ENCODE results near the gene AFDN. TPM values are rescaled to one million over a fixed set of nuclear protein-coding genes. Genes with fewer than 3 reads are reported as not detected.

Gene AFDN
- total RNA-seq, 1 experiment from 2014 or later, result 19.9 TPM

DNA sequence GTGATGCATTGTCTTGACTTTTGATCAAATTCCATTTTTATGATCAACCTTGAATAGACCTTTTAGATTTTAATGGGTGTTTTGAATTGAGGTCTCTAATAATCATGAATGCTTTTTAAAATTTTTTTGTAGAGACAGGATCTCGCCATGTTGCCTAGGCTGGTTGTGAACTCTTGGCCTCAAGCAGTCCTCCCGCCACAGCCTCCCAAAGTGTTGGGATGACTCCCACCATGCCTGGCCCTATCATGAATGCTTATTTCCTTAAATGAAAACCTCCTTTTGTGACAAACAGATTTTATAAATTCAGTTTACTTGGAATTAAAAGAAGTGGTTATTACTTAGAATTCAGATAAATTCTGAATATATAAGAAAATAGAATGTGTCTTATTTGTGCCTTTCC, 110.6 kb downstream of the AFDN start:
- no peaks in the 10 kb centered on the region for H3K36me3 ChIP-seq
- no peaks in the 10 kb centered on the region for H3K27me3 ChIP-seq
- H3K4me3 ChIP-seq, result no peak overlapping the region
- no peak for DNase-seq
- no peaks in the 10 kb centered on the region for H3K9me3 ChIP-seq

DNA sequence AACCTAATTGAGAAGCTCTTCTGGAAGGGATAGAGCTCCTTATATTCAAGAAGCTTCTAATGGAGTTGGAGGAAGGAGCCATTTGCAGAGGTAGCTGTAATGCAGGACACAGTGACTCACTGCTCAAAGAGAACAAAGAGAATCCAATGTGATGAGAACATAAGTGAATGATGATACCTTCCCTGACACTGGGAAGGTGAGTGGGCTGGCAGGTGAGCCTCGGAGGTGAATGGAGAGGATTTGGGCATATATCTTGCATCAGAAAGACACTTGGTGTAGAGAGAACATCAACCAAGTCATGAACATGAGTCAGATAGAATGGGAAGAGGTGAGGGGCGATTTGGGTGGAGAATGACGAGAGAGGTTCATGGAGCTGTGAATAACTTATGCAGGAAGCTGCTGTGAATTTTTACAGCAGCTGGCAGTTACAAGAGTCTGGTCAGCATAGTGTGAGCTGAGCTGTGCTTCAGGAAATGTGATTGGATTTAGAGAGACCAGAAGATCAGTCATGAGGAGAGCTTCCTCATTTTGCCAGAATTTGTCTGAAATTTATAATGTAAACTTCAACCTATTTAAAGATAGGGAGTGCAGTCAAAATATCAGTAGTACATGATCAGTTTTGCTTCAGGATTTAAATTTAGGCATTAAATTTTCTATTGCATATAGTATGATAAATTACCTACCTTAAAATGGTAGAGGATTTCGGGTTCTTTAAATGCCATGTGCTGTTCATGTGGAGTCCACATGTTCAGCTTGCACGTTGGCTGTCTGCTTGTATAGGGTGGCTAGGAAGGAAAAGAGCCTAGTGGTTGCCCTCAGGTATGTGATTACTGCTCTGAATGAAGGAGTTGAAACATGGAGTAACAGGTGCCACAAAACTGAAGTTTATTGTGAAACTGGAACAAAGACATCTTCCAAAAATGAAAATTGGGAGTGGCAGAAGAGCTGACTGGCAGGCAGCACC, 111.5 kb downstream of the AFDN start:
- no peak for DNase-seq
- no peaks in the 10 kb centered on the region for H3K36me3 ChIP-seq
- no peaks in the 10 kb centered on the region for H3K9me3 ChIP-seq
- no peak overlapping the region for H3K4me3 ChIP-seq
- H3K27me3 ChIP-seq, result no peaks in the 10 kb centered on the region

- Histone ChIP-seq H3K36me3 (peaks cover 10% of the 10 kb centered on the region; the same call in 1 of the 2 replicates), H3K9me3 (no peaks in the 10 kb centered on the region), H3K4me3 (no peak overlapping the region), H3K27me3 (no peaks in the 10 kb centered on the region)
- no peak for DNase-seq
Measured at GRCh38 chr6:167941822-167942221, 115.1 kb downstream of the AFDN start.

DNA sequence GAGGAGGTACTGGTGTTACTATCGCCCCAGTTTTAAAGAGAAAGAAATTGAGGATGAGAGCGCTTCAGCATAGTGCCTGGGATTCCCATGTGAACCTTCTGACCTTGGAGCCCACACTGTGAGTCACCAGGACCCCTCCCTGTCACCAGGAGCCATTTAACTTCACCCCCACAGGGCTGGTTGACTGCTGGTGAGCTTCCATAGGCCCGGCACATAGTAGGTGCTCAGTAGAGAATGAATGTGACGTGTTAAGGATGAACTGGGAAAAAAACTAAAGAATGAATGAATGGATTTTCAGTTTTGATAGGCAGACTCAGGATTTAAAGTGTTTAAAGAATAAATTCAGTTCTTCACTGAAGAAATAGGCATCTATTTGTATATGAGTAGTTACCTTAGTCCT, 117.4 kb downstream of the AFDN start:
- H3K4me3 ChIP-seq, result no peak overlapping the region
- DNase-seq, result no peak
- no peaks in the 10 kb centered on the region for H3K27me3 ChIP-seq
- H3K9me3 ChIP-seq, result no peaks in the 10 kb centered on the region
- peaks cover 18% of the 10 kb centered on the region; the same call in 1 of the 2 replicates for H3K36me3 ChIP-seq

DNA sequence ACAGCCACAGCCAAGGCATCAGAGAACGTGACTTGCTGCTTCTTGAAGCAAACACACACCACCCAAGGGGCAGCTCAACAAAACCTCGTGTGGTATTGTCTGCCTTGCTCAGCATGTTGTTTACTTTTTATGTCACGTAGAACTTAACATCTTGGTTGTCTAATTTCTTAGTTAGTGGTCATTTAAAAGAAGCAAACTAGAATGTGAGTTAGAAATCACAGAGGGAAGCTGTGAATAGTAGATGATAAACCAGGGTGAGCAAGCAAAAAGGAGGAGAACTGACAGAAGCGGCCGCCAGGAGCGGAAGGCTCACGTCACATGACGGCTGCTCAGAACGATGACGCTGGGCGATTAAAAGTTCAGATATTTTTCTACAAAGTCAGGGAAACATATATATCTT, 119.3 kb downstream of the AFDN start:
- no peak for DNase-seq
- Histone ChIP-seq H3K9me3 (no peaks in the 10 kb centered on the region), H3K27me3 (no peaks in the 10 kb centered on the region), H3K36me3 (peaks cover 20% of the 10 kb centered on the region; the same call in 1 of the 2 replicates), H3K4me3 (no peak overlapping the region)

GRCh38 chr6:167946604-167947003, 119.9 kb downstream of the AFDN start:
- DNase-seq, result no peak
- Histone ChIP-seq H3K27me3 (no peaks in the 10 kb centered on the region), H3K4me3 (no peak overlapping the region), H3K9me3 (no peaks in the 10 kb centered on the region), H3K36me3 (peaks cover 21% of the 10 kb centered on the region; the same call in 1 of the 2 replicates)

DNA sequence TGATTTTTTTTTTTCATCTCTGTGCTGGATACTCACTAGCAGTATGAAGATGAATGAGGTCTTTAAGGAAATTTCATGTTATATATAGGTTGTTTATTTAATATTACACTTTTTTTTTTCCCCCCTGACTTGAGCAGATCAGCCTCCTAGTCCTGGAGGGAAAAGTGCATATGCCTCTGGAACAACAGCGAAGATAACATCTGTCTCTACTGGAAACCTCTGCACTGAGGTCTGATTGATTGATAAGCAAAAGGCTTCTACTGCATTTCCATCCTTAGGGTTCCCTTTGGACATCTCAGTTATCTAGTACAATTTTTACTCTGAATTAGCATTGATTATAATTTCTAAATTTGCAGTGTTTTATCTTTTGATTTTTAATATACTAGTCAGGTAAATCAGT, 121.0 kb downstream of the AFDN start:
- Histone ChIP-seq H3K9me3 (no peaks in the 10 kb centered on the region), H3K4me3 (no peak overlapping the region), H3K36me3 (peaks cover 25% of the 10 kb centered on the region), H3K27me3 (no peaks in the 10 kb centered on the region)
- DNase-seq, result no peak

DNA sequence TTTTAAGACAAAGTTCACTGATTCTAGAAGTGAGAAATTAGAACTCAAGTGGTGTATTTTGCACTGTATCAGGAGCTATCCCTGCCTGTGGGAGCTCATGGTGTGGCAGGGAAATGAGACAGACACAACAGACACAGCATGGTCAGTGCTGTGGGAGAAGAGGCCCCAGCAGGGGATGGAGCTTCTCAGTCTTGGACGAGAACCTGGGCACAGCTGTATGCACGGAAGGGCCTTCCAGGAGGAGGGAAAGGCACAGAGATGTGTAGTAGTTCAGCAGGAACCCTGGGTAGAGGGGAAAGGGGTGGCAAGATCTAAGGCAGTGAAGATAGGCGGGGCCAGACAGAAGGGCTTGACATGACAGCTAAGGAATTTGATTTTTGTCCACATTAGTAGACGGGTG, 122.0 kb downstream of the AFDN start:
- no peak overlapping the region for H3K4me3 ChIP-seq
- no peaks in the 10 kb centered on the region for H3K27me3 ChIP-seq
- H3K36me3 ChIP-seq, result peaks cover 25% of the 10 kb centered on the region

DNA sequence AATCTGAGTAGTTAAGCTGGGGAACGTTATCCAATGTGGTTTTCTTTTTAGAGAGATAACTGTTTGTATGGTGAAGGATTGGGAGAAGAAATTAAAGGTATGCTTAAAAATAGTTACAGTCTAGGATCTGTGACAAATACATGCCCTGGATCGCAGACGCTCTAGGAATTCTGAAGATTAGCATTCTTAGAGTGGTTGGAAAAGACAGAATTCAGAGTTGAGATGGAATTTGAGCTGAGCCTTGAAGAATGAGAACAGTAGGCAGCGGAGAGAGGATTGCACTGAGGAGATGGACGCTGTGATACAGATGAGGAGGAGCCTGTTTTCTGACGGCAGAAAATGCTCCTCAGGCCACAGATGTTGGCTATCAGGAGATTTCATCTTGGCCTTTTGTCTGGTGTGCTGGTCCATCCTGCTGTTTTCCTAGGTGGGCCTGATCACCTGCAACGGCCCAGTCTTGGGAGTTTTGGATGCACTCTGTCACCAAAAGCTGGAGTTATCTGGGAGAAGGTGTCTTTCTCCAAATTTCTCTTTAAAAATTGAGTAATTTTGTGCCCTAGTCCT, 122.5 kb downstream of the AFDN start:
- no peak overlapping the region for H3K4me3 ChIP-seq
- no peaks in the 10 kb centered on the region for H3K27me3 ChIP-seq
- H3K9me3 ChIP-seq, result no peaks in the 10 kb centered on the region
- no peak for DNase-seq
- peaks cover 22% of the 10 kb centered on the region for H3K36me3 ChIP-seq

More for the DNA sequence above, 122.0 kb downstream of the AFDN start:
- DNase-seq, result no peak
- H3K9me3 ChIP-seq, result no peaks in the 10 kb centered on the region

GRCh38 chr6:167951781-167952511, 125.2 kb downstream of the AFDN start:
- Histone ChIP-seq H3K36me3 (peaks cover 14% of the 10 kb centered on the region), H3K27me3 (no peaks in the 10 kb centered on the region), H3K9me3 (no peaks in the 10 kb centered on the region), H3K4me3 (no peak overlapping the region)
- no peak for DNase-seq

- Histone ChIP-seq H3K4me3 (no peak overlapping the region), H3K27me3 (no peaks in the 10 kb centered on the region), H3K9me3 (no peaks in the 10 kb centered on the region), H3K36me3 (peaks cover 14% of the 10 kb centered on the region)
- no peak for DNase-seq
Measured at GRCh38 chr6:167952512-167952859, 125.8 kb downstream of the AFDN start.

GRCh38 chr6:167953551-167953950, 126.8 kb downstream of the AFDN start:
- Histone ChIP-seq H3K9me3 (no peaks in the 10 kb centered on the region), H3K4me3 (no peak overlapping the region), H3K36me3 (peaks cover 10% of the 10 kb centered on the region), H3K27me3 (no peaks in the 10 kb centered on the region)
- DNase-seq, result no peak

GRCh38 chr6:167954151-167954550, 127.4 kb downstream of the AFDN start:
- peaks cover 7% of the 10 kb centered on the region for H3K36me3 ChIP-seq
- H3K27me3 ChIP-seq, result no peaks in the 10 kb centered on the region
- no peak overlapping the region for H3K4me3 ChIP-seq
- no peak for DNase-seq
- H3K9me3 ChIP-seq, result no peaks in the 10 kb centered on the region

GRCh38 chr6:167956491-167956890, 129.8 kb downstream of the AFDN start:
- no peaks in the 10 kb centered on the region for H3K9me3 ChIP-seq
- DNase-seq, result no peak
- H3K36me3 ChIP-seq, result peaks cover 4% of the 10 kb centered on the region; the same call in 1 of the 2 replicates
- H3K27me3 ChIP-seq, result no peaks in the 10 kb centered on the region
- no peak overlapping the region for H3K4me3 ChIP-seq

DNA sequence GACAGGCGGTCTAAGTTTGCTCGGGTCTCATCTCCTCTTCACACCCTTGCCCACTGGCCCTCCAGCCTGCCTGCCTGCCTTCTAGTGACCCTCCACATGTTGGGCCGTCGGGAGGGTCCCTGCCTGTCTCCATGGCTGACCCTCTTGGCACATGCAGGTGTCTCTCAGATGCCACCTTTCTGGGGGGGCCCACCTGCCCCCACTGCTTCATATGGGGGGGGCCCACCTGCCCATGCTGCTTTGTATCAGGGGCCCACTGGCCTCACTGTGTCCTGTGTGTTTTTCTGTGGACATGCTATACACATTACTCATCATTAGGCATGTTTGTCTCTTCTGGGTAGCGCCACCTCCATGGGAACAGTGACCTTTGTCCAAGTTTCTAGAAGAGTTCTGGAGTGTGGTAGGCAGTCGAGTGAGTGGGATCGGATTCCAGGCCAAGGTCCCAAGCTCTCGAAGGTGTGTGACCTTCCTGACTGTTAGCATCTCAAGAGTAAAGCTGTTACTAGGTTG, 130.3 kb downstream of the AFDN start:
- Histone ChIP-seq H3K4me3 (no peak overlapping the region), H3K27me3 (no peaks in the 10 kb centered on the region), H3K9me3 (no peaks in the 10 kb centered on the region), H3K36me3 (peaks cover 4% of the 10 kb centered on the region; the same call in 1 of the 2 replicates)
- DNase-seq, result no peak

DNA sequence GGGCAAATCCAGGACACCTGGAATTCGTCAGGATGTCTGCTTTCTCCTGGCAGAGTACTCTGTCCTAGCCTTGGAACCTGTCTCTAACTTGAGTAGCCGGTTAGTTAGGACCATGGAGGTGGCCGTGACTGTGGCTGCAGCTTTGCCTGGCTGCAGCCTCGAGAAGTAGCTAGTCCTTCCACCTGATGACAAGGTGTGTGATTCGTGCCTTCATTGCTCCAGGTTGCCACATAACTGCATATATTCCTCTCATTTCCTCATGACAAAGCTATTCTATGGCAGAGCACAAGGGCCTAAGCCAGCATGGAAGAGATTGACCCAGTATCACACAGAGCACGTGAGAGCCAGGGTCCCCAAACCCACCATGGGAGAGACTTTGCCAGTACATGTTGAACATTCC, 130.9 kb downstream of the AFDN start:
- H3K9me3 ChIP-seq, result no peaks in the 10 kb centered on the region
- no peak for DNase-seq
- H3K36me3 ChIP-seq, result 0 out of 2 replicates have a peak, but pooled peaks cover under 1% of the 10 kb centered on the region
- no peak overlapping the region for H3K4me3 ChIP-seq
- no peaks in the 10 kb centered on the region for H3K27me3 ChIP-seq

DNA sequence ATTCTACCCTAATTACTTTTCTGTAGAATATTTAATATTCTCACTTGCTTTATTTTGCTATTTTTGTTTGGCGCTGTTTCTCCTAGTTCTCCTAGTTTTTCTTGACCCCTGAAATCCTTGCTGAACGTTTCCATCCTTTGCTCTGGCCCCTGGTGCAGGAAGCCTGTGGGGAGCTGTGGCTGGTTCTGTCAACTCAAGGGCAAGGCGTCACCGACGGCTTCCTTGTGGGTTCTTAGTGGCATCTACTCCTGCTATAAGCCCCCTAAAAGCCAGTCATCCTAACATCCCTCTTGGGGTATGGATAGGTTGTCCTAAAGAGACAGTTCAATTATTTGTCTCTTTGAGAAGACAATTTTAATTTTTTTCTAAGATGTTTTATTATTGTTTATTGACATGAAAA, 133.9 kb downstream of the AFDN start:
- Histone ChIP-seq H3K27me3 (no peaks in the 10 kb centered on the region), H3K36me3 (no peaks in the 10 kb centered on the region), H3K9me3 (no peaks in the 10 kb centered on the region), H3K4me3 (no peak overlapping the region)
- DNase-seq, result no peak
